HUES64 (cell line): ENCODE data around the gene GPR39.

Experiments
- H3K27ac ChIP-seq: 2 replicates; pipeline ENCODE4 v1.7.0; 2013; ENCODE audit warnings: low read depth, low read length, inconsistent platforms
- H3K27me3 ChIP-seq: 2 replicates; pipeline ENCODE4 v1.6.1; 2013; ENCODE audit warnings: mild to moderate bottlenecking, low read length; ENCODE audit not compliant: insufficient read depth
- H3K36me3 ChIP-seq: 2 replicates; pipeline ENCODE4 v1.6.1; 2013; ENCODE audit warnings: mild to moderate bottlenecking, low read length; ENCODE audit not compliant: insufficient read depth
- H3K4me1 ChIP-seq: 2 replicates; pipeline ENCODE4 v1.6.1; 2013; ENCODE audit warnings: mild to moderate bottlenecking, low read length, moderate library complexity; ENCODE audit not compliant: insufficient read depth
- H3K4me3 ChIP-seq: 2 replicates; pipeline ENCODE4 v1.5.1; 2013; ENCODE audit warnings: mild to moderate bottlenecking, low read length, moderate library complexity
- H3K9ac ChIP-seq: 2 replicates; pipeline ENCODE4 v1.6.1; 2013; ENCODE audit warnings: mild to moderate bottlenecking, low read depth, low read length
- H3K9me3 ChIP-seq: 2 replicates; pipeline ENCODE4 v1.6.1; 2013; ENCODE audit warnings: low read depth, low read length; ENCODE audit not compliant: insufficient read depth
- WGBS: fragments of 150-250, 120-280 bp; methylation state at CpG from one replicate; pipeline ENCODE4 v1.1.7; 2013; ENCODE audit warnings: missing lambda C conversion rate; 5-methylcytosine and 5-hydroxymethylcytosine counted together

Gene GPR39

DNA sequence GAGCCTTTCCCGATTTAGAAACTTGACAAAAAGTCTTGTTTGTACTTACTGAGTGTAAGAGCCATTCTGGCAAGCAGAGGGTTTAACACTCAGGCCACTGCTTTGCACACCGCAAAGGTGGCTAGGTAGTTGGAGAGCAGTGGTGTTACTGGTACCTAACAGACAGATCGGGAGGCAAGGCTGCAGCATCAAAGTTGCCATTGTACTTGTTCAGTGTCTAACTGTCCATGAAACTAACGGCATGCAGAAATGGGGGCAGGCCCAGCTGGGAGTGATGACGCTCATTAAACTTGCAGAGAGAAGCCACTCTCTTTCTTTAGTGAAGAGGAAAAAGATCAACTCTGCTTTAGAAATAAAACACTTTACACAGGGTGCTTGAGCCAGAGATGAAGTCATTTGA, 10.1 kb downstream of the GPR39 start:
- WGBS = 94% methylated on average over 5 of the region's 5 CpGs
- Histone ChIP-seq H3K9ac (no peak overlapping the region), H3K27me3 (no peaks in the 10 kb centered on the region), H3K4me1 (no peaks in the 10 kb centered on the region), H3K27ac (no peak overlapping the region), H3K9me3 (no peaks in the 10 kb centered on the region), H3K36me3 (no peaks in the 10 kb centered on the region), H3K4me3 (no peak overlapping the region)

DNA sequence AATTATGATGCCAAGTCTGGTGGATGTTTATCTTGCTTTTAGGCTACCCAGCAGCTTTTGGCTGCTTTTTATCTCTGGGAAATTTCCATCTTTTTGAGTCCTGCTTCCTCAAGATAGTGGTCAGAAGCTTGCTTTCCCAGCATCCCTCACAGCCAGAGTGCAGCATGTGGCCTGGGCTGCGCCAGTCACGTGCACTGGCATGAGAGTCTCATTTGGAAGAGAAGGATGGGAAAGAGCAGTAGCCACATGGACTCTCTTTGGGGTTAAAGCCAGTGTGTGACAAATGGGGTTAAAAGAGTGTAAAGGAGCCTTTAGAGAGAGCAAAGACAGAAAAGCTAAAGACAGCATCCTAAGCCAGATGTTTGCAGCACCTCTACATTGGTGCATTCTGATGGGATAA, 12.7 kb downstream of the GPR39 start:
- WGBS = 94% methylated on average over 2 of the region's 2 CpGs
- Histone ChIP-seq H3K4me1 (no peaks in the 10 kb centered on the region), H3K27ac (no peak overlapping the region), H3K9ac (no peak overlapping the region), H3K27me3 (no peaks in the 10 kb centered on the region), H3K4me3 (no peak overlapping the region), H3K36me3 (no peaks in the 10 kb centered on the region), H3K9me3 (no peaks in the 10 kb centered on the region)

DNA sequence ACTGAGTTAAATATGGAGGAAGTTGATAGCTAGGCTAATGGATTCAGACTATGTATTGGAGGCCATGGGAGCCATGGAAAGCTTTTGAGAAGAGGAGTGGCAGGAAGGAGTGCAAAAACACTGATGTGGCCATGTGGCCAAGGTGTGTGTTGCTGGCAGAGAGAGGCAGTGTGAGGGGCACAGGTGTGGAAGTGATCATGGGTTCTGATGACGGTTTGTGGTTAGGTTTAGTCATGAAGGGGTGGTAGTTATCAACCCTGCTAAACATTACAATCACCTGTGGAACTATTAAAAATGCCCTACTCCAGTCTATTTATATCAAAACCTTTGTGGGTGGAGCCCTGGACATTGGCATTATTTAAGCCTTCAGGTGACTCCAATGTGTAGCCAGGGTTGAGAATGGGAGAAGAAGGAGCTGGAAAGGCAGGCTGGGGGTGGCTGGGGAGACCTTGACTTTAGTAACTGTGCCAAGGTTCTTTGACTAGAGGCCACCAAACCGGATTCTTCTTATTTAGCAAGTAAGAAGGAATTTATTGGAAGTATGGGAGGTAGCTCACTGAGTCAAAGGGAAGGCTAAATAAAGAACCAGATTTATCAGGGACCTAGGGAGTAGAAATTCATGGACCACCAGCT, 13.5 kb downstream of the GPR39 start:
- Histone ChIP-seq H3K27ac (no peak overlapping the region), H3K9ac (no peak overlapping the region), H3K4me3 (no peak overlapping the region), H3K36me3 (no peaks in the 10 kb centered on the region), H3K27me3 (no peaks in the 10 kb centered on the region), H3K4me1 (no peaks in the 10 kb centered on the region), H3K9me3 (no peaks in the 10 kb centered on the region)
- WGBS = 97% methylated on average over 2 of the region's 2 CpGs

DNA sequence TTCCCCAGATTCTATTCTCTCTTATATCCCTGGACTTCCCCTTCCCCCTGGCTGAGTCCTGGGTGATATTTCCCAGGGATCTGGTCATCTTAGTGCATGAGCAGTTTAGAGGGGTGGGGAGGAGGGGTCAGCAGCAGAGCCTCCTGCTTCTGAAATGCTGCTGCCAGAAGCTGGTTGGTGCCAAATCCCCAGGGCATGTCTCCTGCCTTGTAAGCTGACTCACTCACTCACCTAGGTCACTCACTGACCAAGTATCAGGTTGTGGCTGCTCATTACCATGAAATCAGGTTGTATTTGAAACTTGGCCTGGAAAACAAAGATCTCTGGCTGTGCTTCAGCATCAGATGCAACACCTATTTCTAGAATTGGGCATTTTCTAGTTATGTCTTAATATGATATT, 14.3 kb downstream of the GPR39 start:
- Histone ChIP-seq H3K4me1 (no peaks in the 10 kb centered on the region), H3K4me3 (no peak overlapping the region), H3K9ac (no peak overlapping the region), H3K27me3 (no peaks in the 10 kb centered on the region), H3K36me3 (no peaks in the 10 kb centered on the region), H3K9me3 (no peaks in the 10 kb centered on the region), H3K27ac (no peak overlapping the region)

DNA sequence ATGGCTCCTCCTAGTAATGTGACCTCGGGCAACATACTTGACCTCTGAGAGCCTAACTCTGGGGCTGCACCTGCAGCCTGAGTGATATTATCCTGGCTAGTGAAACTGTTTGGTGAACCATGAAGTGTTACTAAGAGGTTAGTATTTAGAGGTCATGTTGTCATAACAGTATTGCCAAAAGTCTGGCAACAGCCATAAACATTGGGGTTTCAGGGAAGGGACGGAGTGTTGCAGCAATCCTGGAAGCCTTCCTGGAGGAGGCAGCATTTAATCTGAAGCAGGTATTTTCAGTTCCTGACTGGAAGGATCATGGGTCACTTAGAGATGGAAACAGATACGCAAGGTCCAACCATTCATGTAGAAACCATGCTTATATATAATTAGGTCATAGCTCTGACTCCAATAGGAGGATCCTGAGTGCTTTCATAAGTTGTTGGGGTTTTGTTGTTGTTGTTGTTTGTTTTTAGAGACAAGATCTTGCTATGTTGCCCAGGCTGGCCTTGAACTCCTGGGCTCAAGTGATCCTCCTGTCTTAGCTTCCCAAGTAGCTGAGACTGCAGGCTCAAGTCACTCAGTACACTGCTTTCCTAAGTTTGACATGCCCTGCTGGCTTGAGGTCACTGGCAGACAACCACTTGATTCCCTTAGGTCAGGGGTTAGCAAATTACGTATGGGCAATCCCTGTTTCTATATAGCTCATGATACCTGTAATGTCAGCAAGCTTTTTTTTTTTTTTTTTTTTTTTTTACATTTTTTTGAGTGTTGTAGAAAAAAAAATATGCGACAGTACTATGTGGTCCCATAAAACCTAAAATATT, 21.5 kb downstream of the GPR39 start:
- Histone ChIP-seq H3K4me3 (no peak overlapping the region), H3K27ac (no peak overlapping the region)
- 98% methylated on average over 4 of the region's 5 CpGs for WGBS

DNA sequence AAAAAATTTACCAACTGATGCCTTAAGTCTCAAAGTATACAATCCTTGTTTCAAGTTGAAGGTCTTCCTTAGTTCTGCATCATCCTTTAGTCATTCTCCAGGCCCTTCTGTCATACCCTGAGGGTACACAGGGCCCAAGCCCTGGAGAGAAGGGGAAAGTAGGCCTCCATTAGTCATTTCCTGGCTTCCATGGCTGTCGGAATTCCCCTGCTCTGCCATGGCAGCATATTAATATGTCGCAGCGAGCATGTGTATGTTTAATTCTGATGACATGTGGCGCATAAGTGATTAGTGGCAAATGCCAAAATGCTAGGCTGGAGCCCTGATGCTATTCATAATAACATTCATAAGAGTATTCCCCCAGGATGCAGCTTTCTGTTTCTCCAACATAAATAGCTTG, 22.1 kb downstream of the GPR39 start:
- 89% methylated on average over 4 of the region's 4 CpGs for WGBS

More for the DNA sequence above, 21.5 kb downstream of the GPR39 start:
- peaks cover 30% of the 10 kb centered on the region for H3K4me1 ChIP-seq
- H3K9me3 ChIP-seq = no peaks in the 10 kb centered on the region
- no peaks in the 10 kb centered on the region for H3K27me3 ChIP-seq
- no peaks in the 10 kb centered on the region for H3K36me3 ChIP-seq
- H3K9ac ChIP-seq = no peak overlapping the region

DNA sequence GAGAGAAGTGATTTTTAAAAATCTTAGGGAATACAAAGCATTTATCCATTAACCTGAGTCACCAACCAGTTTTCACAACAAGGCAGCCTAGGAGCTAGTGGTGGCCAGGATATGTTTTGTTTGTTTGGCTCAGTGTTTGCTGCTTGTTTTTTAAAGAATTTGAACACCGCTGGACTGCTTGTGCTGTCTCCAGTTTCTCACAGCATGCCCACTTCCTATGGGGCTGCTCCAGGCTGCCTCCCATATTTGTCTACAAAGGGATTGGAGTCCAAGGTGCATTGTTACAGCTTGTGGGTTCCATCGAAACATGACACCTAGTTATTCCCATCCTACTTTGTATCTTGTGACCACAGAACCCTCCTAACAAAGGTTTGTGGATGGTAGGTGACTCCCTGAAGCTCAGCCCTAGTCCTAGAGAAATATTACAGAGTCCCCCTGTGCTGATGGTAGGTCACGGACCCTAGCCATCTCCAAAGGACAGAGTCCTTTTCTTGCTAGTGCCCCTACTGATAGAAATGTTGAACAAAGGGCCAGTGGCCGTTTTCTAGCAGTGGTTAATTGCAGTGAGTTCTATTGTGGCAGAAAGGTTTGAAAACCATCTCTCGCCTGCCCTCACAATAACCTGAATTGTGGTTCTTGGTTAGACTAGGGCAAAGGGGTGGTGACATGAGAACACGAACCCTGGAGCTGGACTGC, 23.2 kb downstream of the GPR39 start:
- WGBS = 87% methylated on average over 5 of the region's 6 CpGs

More for the DNA sequence above, 22.1 kb downstream of the GPR39 start:
- Histone ChIP-seq H3K9me3 (no peaks in the 10 kb centered on the region), H3K36me3 (no peaks in the 10 kb centered on the region), H3K27ac (no peak overlapping the region), H3K4me3 (no peak overlapping the region), H3K9ac (no peak overlapping the region), H3K4me1 (peaks cover 30% of the 10 kb centered on the region), H3K27me3 (no peaks in the 10 kb centered on the region)

DNA sequence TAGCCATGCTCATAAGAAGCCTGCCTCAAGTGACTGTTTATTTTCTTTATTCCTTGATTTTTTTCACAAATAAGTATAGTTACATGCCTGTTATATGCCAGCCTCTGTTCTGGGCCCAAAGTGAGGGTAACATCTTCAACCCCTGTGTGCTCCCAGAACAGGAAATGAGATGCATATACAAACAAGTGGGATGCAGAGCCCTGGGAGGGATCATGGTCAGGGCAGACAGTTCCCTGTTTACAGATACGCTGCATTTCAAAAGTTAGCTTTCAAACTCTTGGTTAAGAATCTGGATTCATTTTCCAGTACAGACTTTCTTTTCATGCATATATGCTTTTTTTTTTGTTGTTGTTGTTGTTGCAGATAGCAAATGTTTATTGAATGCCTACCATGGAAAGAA, 24.4 kb downstream of the GPR39 start:
- Histone ChIP-seq H3K4me3 (no peak overlapping the region), H3K9me3 (no peaks in the 10 kb centered on the region), H3K27me3 (no peaks in the 10 kb centered on the region), H3K36me3 (no peaks in the 10 kb centered on the region), H3K27ac (no peak overlapping the region), H3K9ac (no peak overlapping the region), H3K4me1 (peaks cover 30% of the 10 kb centered on the region)
- WGBS = 79% methylated on average over 1 of the region's 1 CpG

More for the DNA sequence above, 23.2 kb downstream of the GPR39 start:
- H3K4me1 ChIP-seq = peaks cover 30% of the 10 kb centered on the region
- H3K9me3 ChIP-seq = no peaks in the 10 kb centered on the region
- H3K36me3 ChIP-seq = no peaks in the 10 kb centered on the region
- H3K27ac ChIP-seq = peak overlapping the region; percentile 23; the same call in 1 of the 2 replicates
- H3K4me3 ChIP-seq = no peak overlapping the region
- H3K9ac ChIP-seq = no peak overlapping the region
- H3K27me3 ChIP-seq = no peaks in the 10 kb centered on the region

DNA sequence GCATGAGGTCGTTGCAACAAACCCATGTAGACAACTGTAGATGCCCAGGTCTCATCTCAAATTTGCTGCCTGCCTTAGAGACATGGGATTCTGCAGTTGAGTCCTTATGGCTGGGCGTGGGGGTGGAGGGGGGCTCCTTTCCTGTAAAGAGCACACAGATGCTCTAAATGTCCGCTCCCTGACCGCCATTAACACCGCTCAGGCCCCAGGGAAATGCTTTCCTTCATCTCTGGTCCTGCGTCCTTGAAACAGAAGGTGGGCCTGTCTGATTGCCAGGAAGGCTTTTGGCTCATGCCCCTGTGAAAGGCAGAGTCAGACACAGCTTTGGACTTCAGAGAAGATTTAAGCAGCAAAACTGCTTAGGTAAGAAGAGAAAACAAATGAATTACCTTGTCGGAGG, 25.7 kb downstream of the GPR39 start:
- WGBS = 80% methylated on average over 7 of the region's 7 CpGs
- H3K27me3 ChIP-seq = no peaks in the 10 kb centered on the region
- H3K27ac ChIP-seq = no peak overlapping the region
- H3K36me3 ChIP-seq = no peaks in the 10 kb centered on the region
- no peaks in the 10 kb centered on the region for H3K9me3 ChIP-seq
- no peak overlapping the region for H3K4me3 ChIP-seq
- no peak overlapping the region for H3K9ac ChIP-seq
- peaks cover 30% of the 10 kb centered on the region for H3K4me1 ChIP-seq

DNA sequence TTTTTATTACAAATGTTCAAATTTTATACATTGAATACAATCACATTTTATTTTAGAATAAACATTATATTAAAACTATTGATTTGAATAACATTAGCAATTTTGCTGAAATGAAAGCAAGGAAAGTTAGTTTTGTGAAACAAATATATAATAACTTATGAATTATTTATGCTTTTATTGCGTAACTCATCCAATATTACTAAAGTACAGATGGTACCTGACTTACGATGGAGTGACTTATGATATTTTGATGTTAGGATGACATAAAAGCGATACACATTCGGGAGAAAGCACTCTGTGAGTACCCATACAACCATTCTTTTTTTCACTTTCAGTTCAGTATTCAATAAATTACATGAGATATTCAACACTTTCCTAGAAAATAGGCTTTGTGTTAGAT, 26.5 kb downstream of the GPR39 start:
- peaks cover 32% of the 10 kb centered on the region for H3K4me1 ChIP-seq
- WGBS = no CpG with 5 or more reads among the region's 4 CpGs
- no peaks in the 10 kb centered on the region for H3K9me3 ChIP-seq

DNA sequence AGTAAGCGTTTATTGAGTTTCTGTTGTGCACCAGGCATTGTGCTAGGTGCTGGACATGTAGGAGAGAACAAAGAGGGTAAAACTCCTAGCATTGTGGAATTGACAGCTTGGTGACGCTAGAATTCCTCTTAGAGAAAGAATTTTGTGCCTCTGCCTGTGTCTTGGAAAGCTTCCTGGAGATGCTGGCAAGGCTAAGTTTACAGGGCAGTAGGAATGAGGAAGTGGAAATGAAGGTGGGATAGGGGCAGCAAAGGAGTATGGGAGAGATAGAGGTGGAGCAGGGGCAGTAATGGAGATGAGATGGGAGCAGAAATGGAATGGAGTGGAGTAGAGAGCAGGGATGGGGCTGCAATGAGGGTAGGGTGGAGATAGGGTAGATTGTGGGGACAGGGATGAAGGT, 29.8 kb downstream of the GPR39 start:
- Histone ChIP-seq H3K4me1 (peaks cover 9% of the 10 kb centered on the region; the same call in 1 of the 2 replicates), H3K9ac (no peak overlapping the region), H3K4me3 (no peak overlapping the region), H3K9me3 (no peaks in the 10 kb centered on the region), H3K27ac (no peak overlapping the region), H3K36me3 (no peaks in the 10 kb centered on the region), H3K27me3 (no peaks in the 10 kb centered on the region)
- 89% methylated on average over 2 of the region's 2 CpGs for WGBS

More for the DNA sequence above, 26.5 kb downstream of the GPR39 start:
- Histone ChIP-seq H3K9ac (no peak overlapping the region), H3K27ac (no peak overlapping the region), H3K4me3 (no peak overlapping the region), H3K27me3 (no peaks in the 10 kb centered on the region), H3K36me3 (no peaks in the 10 kb centered on the region)
